NCI-H1694 treated with DMSO at 0.1 percent for 48 hours (cell line): ENCODE data around the gene ZNF341.
A peak's percentile ranks its signal among the peaks of the same experiment; 100 is the strongest.
"Not testable (repeated sequence)": the region's sequence is repeated elsewhere in the genome, so short reads cannot be mapped to it uniquely, and the experiment has no call there.

Experiments
- DNase-seq: peaks from one replicate; lab custom pipeline; 2025; lab: John Stamatoyannopoulos, UW

ZNF341 gene

DNA sequence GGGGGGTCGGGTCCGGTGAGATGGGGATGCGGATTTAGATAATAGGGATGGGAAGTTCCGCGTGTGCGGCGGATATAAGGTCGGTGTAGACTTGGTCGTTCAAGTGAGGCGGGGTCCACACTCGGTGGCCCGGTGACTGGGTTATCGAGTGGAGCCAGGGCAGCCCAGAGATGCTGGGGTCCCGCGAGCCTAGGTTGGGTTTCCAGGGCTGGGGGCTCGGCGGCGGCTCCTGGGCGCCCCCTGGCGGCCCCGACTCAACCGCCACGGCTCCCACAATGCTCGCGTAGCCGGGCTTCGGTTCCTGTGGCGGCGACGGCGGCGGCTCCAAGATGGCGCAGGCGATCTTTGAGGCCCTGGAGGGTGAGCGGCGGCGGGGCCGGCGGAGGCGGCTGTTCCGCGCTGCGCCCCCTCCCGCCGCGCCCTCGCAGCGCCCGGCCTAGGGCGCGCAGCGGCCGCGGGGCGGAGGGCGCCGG lies at the start of gene ZNF341:
TSS of gene ZNF341 (plus strand) at position 304 of the 473 bp plus-strand sequence. CDS start at position 330, 26 bp downstream.
- DNase-seq: peak; percentile 73

DNA sequence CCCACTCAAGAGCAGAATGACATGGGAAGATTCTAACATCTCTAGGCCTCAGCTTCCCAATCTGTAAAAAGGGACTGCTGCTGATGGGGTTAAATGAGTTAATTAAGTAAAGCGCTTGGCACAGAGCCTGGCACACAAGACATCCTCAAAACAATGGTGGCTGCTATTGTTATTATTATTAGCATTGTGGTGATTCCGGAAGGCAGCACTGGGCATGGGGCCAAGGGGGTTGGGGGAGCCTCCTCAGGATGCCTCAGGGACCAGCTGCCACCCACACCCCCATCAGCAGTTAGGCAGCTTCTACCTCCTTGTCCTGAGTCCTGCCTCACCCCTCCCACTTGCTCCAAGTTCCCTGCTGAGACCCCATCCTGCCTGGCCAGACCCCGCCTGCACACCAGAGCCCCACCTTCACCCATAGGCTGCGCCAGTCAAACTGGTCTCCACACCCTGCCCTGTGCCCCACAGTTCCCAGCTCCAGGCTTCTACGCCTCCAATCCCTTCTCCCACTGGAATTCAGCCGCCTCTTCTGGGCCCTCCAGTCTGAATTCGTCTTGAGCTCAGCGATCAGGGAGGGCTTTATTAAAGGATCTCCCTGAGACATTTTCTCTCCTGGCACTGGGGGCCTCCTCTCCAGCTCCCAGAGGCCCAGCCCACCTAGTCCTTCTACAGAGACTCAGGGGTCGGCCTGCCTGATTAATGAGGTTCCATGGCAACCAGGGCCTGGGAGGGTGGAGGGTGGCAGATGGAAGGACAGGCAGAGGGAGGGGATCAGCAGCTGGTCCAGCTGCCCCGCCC lies 47.1 kb upstream of the ZNF341 start:
- DNase-seq: no peak

DNA sequence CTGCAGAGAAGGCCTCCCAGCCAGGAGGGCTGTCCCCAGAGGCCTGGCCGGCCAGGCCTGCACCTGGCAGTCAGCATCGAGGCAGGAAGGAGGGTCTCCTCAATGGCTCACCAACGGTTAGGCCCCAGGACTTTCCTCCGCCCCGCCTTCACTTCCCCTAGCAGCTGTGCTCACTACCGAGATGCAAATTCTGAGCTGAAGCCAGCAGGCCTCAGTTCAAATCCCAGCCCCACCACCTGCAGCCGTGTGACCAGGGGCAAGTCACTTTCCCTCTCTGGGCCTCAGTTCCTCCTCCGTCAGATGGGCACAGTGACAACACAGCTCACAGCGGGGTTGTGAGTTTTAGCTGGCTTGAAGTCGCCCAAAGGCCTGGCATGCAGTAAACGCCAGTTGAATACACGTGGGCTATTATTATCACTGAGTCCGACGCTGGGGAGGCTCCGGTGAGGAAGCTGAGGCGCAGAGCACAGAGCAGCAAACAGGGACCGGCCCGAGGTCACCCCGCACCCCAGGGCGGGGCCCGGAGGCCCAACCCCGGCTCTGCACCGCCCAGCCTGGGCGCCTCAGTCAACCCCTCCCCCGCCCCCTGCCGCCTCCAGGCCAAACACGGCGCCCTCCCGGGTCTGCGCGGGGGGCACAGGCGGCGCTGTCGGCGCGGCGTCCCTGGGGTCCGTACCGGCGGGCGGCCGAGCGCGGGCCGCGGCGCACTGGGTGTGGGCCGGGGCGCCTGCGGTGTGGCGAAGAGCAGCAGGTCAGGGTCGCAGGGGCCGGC lies 46.3 kb upstream of the ZNF341 start:
- DNase-seq: peak; percentile 62

DNA sequence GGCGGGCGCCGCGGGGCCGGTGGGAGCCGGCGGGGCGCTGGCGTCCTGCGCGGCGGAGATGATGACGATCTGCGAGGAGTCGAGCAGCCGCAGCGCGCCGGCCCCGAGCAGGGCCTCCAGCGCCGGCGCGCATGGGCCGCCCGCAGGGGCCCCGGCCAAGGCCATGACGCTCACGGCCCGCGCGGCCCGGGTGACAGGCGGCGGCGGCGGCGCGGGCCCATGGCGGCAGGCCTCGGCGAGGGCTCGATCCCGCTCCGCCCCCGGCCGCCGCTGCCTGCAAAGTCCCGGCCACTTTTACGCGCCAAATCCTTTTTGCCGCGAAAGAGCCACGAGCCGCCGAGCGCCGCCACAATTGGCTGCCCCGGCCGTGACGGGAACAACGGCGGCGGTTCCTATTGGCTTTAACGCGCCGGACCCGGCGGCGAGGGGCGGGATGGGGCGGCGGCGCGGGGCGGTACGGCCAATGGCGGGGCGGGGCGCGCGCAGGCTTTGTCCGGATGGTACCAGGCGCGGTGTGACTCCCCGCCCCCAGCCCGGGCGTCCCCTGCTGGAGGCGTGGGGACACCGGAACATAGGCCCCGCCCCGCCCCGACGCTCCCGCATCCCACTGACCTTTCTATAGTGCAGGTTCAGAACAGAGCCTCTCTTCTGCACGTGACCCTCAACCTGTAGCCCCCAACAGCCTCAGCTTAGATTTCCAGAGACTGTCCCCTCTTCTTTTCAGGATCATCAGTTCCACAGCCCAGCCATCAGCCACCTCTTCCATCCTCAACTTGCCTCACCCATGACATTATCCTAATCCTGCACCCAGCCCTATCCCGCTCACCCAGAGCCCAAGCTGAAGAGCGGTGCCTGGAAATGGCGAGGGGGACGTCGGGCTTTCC lies 45.5 kb upstream of the ZNF341 start, which contains the start of gene E2F1:
TSS of gene E2F1 (minus strand) at position 286 of the 884 bp plus-strand sequence. CDS start at position 165, 121 bp downstream.
- peak; percentile 82 for DNase-seq

DNA sequence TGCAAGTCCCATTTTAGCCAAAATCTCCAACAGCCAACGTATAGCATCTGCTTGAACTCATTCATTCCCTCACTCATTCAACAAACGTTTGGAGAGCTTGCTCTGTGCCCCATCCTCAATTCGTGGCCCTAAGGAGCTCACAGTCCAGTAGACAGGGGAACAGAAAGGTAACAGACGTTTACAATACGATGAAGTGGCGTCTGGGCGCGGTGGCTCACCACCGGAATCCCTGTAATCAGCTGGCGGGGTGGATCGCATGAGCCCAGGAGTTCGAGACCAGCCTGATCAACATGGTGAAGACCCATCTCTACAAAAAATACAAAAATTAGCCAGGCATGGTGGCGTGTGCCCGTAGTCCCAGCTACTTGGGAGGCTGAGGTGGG lies 44.8 kb upstream of the ZNF341 start:
- DNase-seq: no peak

DNA sequence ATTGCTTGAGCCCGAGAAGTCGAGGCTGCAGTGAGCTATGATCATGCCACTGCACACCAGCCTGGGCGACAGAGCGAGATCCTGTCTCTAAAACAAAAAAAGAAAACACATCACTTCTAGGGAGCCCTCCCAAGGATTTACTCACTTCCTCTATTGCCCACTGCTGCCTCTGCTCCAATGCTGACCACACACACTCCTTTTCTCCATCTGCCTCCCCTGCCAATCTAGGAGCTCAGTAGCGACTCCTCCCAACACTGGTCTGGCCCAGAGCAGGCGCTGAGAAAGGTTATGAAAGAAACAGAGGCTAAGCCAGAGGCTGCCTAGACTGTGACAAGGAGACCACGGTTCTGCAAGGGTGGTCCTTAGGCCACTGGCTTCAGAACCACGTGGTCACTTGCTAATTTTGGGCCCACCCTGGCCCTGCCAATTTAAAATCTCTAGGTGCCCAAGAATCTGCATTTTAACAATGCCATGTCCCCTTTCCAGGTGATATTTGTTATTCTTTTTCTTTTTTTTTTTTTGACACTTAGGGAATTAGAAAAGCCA lies 44.4 kb upstream of the ZNF341 start:
- DNase-seq: no peak

DNA sequence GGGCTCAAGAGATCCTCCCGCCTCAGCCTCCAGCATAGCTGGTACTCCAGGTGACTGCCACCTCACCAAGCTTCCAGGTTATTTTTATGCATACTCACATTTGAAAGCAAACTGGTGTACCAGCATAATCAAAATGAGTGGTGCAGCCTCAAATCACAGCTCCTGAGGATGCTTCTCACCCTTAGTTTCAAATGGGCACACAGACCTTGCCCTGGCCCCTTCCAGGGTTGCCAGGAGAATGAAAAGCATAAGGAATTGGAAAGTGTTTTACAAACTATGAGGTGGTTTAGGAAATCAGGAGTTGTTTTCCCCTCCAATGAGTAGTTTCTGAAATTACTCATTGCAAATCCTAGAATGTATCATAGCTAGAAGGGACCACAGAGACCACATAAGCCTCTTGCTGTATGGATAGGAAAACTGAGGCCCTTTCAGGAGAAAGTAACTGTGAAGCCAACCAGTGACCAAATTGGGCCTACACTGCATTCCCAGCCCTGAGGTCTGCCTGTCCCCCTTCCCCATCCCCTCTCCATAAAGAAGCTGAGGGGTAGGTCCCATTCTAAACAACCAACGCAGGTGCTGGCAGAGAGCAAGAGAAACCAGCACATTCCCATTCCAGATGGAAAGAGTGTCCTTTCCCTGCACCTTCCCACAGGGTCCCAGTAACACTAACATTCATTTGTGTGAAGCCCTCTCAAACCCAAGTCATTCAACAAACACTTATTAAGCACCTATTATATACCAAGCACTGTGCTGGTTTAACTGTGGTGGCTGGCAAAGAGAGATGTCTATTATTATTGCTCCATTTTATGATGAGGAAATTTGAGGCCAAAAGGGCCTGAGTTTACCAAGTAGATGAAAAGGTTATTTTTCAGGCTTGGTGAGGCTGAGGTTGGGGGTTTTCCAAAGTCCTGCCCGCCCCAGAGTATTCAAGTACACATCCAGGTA lies 43.5 kb upstream of the ZNF341 start:
- DNase-seq: no peak

DNA sequence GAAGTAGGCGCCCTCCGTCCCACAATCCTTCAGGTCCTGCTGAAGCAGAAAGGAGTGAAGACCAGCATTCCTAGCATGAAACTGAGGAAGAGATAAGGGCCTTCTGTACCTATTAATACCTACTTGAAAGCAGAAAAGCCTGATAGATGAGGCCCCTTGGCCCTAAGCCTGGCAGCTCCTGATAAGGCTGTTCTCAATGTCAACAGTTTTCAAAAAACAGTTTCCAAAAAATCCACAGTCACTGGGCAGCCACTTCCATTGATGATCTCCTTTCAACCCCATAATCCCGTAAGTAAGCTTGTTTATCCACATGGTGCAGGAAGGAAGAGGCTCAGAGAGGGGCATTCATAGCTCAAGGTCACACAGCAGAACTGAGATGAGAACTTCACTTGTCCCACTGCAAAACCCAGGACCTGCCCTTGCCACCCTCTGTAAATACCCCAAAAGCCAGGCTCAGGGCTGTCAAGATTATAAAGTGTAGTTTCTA lies 42.8 kb upstream of the ZNF341 start:
- DNase-seq: no peak

DNA sequence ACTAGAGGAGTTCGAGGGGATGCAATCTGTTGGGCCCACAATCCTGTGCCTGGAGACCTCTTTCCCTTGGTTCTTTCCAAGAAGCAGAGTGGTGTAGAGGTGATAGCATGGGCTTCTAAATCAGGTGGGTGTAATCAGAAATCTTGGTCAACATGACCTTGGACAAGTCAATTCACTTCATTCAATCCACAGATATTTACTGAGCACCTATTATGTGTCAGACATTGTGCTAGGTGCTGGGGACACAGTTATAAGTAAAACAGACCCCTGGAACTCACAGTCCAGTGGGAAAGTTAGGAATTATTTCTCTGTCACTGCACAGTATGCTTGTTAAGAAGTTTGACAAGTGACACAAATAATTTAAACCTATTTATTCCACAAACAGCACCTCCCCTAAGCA lies 42.3 kb upstream of the ZNF341 start:
- no peak for DNase-seq

DNA sequence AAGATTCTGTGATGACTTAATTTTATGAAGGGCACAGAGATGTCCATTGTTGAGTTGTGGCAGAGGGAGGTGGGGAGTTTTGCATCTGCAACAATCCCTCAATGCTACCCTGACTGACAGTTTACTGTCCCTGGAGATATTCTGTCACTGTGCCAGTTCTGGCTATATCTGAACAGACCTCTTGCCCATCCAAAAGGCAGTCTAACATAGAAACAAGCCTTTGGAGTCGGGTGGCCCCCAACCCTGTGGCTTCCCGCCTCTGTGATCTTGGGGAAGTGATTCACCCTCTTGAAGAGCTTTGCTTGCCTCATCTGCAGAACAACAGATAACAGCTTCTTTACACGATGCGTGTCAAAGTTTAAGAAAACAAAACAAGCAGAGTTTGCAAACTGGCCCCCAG lies 41.8 kb upstream of the ZNF341 start:
- DNase-seq: no peak

DNA sequence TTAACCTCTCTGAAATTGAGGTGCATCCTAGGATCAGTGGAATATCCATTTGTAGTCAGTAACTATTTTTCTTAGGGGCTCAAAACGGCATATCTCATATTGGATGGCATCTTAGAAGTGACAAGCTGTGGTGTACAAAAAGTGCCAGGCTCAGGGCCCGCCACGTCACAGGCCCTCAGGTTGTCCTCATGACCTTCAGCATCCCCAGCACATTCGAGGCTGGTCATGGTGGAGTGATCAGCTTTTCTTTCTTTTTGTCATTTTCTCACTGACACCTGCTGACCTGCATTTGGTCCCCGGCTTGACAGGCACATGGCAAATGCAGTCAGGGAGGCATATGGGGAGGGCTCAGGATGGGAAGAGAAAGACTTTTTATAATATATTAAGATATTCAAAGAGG lies 38.5 kb upstream of the ZNF341 start:
- DNase-seq: no peak

DNA sequence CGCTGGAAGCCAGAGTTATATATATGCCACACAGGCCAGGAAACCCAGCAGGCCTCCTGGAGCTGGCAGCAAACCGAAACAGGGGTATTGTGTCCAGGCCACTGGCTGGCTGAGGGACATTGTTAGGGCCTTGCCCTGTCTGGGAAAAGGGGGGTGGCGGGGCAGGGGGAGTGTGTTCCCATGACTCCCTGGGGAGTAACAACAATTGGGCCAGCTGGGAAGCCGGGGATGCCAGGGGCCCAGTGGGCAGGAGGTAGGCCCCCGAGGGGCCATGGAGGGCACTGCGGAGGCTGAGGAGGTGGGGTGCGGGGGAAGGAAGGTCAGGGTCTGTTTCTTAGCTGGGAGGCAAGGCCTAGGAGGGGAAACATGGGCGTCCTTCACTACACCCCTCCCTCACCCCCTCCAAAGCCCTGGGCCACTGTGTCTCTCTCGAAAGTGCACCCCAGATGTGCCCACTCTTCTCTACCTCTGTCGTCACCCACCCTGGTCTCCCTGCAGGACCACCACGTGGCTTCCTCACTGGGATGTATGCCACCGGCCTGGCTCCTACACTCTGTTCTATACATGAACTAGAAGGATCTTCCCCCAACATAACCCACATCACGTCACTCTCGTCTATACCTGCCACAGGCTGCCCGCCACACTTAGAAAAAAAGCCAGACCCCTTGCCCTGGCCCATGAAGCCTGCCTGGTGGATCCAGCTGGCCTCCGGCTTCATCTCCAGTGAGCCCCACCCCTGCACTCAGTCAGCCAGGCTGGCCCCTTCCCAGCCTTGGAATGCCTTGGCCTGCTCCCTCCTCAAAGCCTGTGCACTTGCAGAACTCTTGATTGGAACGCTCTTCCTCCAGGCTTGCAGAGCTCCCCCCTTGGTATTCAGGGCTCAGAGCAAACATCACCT lies 37.8 kb upstream of the ZNF341 start:
- no peak for DNase-seq

DNA sequence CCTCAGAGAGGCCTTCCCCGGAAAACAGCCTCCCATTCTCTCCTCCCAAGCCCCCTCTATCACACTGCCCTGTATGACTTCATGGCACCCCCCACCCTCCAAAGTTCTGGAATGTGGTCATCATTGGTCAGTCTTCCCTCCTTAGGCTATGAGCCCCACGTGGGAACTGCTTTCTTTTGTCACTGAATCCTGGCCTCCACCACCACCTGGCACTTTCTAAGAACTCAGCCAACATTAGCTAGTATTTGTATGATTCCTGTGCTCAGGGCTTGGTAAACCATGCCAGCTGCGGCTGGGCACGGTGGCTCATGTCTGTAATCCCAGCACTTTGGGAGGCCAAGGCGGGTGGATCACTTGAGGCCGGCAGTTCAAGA lies 37.2 kb upstream of the ZNF341 start:
- peak; percentile 12 for DNase-seq

DNA sequence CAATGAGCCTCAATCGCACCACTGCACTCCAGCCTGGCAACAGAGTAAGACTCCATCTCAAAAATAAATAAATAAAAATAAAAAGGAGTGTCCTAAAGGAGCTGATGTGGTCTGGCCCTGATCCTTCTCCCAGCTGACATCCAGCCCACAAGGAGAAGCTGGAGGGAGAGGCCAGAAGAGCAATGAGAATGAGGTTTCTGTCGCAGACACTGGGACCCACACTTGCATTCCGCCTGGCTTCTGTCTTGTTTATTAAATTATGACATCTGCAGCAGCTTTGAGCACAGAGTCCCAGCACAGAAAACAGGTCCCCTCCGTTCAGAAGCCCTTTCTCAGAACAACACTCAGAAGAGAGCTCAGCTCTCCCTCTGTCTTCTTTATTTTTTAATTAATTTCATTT lies 35.3 kb upstream of the ZNF341 start:
- no peak for DNase-seq

DNA sequence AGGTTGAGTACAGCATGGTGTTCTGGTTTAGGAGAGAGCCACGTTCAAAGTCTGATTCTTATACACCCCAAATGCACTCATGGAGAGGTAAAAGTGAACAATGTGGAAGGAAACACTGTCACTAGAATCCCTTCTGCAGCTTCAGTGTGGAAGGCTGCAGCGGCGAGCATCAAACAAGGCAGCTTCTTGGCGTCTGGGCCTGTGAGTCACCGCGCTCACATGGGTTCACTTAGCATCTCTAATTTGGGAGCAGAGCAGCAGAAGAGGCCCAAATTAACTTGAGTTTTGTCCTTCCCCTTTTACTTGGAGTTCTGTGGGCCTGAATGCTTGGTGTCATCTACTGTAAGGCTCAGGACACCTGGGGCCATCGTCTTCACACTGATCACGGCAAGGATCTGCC lies 34.7 kb upstream of the ZNF341 start:
- DNase-seq: no peak

DNA sequence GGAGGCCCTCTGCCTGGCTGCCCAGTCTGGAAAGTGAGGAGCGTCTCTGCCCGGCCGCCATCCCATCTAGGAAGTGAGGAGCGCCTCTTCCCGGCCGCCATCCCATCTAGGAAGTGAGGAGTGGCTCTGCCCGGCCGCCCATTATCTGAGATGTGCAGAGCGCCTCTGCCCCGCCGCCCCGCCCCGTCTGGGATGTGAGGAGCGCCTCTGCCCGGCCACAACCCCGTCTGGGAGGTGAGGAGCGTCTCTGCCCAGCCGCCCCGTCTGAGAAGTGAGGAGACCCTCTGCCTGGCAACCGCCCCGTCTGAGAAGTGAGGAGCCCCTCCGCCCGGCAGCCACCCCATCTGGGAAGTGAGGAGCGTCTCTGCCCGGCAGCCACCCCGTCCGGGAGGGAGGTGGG lies 32.8 kb upstream of the ZNF341 start:
- not testable (repeated sequence) for DNase-seq

DNA sequence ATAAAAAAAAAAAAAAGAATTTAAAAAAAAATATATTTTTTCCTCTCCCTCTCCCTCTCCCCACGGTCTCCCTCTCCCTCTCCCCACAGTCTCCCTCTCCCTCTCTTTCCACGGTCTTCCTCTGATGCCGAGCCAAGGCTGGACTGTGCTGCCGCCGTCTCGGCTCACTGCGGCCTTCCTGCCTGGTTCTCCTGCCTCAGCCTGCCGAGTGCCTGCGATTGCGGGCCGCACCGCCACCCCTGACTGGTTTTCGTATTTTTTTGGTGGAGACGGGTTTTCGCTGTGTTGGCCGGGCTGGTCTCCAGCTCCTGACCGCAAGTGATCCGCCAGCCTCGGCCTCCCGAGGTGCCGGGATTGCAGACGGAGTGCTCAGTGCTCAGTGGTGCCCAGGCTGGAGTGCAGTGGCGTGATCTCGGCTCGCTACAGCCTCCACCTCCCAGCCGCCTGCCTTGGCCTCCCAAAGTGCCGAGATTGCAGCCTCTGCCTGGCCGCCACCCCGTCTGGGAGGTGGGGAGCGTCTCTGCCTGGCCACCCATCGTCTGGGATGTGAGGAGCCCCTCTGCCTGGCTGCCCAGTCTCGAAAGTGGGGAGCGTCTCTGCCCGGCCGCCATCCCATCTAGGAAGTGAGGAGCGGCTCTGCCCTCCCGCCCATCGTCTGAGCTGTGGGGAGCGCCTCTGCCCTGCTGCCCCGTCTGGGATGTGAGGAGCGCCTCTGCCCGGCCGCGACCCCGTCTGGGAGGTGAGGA lies 30.9 kb upstream of the ZNF341 start:
- DNase-seq: not testable (repeated sequence)

DNA sequence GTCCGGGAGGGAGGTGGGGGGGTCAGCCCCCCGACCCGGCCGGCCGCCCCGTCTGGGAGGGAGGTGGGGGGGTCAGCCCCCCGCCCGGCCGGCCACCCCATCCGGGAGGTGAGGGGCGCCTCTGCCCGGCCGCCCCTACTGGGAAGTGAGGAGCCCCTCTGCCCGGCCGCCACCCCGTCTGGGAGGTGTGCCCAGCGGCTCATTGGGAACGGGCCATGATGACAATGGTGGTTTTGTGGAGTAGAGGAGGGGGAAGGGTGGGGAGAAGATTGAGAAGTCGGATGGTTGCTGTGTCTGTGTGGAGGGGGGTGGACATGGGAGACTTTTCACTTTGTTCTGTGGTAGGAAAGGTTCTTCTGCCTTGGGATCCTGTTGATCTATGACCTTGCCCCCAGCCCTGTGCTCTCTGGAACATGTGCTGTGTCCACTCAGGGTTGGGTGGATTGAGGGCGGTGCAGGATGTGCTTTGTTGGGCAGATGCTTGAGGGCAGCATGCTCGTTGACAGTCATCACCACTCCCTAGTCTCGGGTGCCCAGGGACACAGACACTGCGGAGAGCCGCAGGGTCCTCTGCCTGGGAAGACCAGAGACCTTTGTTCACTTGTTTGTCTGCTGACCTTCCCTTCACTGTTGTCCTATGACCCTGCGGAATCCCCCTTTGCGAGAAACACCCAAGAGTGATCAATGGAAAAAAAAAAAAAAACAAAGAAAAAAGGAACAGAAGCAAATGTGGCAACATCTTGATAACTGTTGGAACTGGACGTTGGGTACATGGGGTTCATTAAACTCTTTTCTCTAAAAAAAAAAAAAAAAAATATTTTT lies 30.0 kb upstream of the ZNF341 start:
- DNase-seq: no peak
